Breast epithelium (tissue), 3 donors: Measurements from ENCODE around the gene PRICKLE2.

Experiments
- POLR2A ChIP-seq: fragments of 450-650 bp; IDR thresholded peaks from one replicate; pipeline ENCODE4 v1.6.1; 2016; ENCODE audit warnings: antibody characterized with exemption, mild to moderate bottlenecking, moderate library complexity
- TF ChIP-seq, protein P1 (sequence below), 3 donors: fragments of 450-650 bp; IDR thresholded peaks; one replicate each; pipeline ENCODE4 v1.5.1; 2016 to 2017; ENCODE audit warnings: antibody characterized with exemption in 3 of 3, mild to moderate bottlenecking in 3 of 3, moderate library complexity in 3 of 3

DNA sequence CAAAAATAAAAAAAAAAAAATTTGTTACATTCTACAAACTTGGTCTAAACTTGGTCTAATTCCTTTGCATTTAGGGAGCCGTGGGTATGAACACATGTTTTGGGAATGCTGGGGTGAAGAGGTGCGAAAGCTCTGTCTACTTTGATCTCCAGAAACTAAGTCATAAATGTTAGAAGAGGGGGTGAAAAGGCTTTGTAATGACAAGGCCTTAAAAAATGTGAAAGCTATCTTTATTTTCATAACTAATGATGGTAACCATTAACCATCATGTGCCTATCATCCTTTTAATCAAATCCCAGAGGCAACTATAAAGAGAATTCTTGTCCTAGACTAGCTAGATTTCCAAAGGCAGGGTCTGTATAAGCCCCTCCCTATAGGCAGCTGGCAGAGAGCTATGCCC is 60.9 kb downstream of the PRICKLE2 start:
- TF ChIP-seq, protein P1, sequence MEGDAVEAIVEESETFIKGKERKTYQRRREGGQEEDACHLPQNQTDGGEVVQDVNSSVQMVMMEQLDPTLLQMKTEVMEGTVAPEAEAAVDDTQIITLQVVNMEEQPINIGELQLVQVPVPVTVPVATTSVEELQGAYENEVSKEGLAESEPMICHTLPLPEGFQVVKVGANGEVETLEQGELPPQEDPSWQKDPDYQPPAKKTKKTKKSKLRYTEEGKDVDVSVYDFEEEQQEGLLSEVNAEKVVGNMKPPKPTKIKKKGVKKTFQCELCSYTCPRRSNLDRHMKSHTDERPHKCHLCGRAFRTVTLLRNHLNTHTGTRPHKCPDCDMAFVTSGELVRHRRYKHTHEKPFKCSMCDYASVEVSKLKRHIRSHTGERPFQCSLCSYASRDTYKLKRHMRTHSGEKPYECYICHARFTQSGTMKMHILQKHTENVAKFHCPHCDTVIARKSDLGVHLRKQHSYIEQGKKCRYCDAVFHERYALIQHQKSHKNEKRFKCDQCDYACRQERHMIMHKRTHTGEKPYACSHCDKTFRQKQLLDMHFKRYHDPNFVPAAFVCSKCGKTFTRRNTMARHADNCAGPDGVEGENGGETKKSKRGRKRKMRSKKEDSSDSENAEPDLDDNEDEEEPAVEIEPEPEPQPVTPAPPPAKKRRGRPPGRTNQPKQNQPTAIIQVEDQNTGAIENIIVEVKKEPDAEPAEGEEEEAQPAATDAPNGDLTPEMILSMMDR (IDR thresholded peaks at IDR 0.05), result no peak
- no peak for TF ChIP-seq POLR2A
